Fibroblast of skin of right quadriceps (primary cell): ENCODE results near the gene LSM3.
"Not testable (repeated sequence)": the region's sequence is repeated elsewhere in the genome, so short reads cannot be mapped to it uniquely, and the experiment has no call there.

Experiments
- DNase-seq: peaks from one replicate; pipeline ENCODE4 v3.0.0-alpha.2; 2013

Gene LSM3

DNA sequence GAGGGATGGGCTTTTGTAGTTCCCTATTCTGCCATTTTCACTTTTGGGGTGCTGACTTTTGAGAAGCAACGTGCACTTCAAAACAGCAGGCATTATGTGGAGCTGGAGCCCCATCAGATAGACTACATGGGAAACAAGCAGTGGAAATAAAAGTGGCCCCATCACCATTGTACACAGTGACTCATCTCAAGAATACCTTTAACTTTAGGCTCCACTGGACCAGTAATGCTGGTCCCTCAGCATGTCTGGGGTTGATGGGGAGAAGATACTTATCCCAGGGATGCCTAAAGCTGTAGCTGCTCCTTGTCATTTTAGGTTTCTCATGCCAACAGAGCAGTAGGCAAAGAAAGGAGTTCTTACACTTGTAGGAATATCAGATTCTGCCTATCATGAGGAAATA is 45.0 kb downstream of the LSM3 start:
- no peak for DNase-seq

DNA sequence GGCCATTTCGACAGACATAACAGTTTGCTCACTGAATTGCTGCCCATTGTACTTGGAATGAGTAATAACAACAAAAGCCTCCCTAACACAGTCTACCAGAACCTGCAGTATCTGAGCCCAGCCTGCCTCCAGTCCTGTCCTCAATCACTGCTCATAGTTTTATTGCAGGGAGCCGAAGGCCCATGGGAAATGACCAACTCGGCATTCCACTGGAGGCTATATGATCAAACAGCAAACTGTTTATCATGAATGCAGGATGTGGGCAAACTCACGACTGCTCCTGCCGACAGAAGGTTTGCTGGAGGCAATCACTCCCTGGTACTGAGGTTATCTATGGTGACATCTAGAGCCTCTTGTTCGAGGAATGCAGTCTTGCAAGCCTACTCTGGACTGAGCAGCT is 46.3 kb downstream of the LSM3 start:
- DNase-seq = peak; percentile 77

DNA sequence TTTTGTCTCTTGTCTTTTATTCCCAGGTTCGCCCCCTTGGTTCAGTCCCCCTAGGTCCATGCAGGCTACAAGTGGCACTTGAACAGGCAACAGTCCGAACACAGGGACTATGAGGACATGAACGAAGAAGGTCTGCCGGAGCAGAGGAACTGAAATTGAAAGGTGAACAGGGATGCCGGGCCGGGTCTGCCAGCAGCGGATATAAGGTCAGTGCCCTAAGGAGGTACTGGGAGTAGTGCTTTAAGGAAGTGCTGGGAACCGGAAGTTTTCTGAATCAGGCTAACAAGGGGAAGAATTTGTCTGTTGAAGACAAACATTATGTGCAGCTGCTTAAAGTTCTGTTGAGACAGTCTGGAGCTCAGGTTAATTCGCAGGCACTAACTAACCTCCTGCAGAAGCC is 46.8 kb downstream of the LSM3 start:
- no peak for DNase-seq

DNA sequence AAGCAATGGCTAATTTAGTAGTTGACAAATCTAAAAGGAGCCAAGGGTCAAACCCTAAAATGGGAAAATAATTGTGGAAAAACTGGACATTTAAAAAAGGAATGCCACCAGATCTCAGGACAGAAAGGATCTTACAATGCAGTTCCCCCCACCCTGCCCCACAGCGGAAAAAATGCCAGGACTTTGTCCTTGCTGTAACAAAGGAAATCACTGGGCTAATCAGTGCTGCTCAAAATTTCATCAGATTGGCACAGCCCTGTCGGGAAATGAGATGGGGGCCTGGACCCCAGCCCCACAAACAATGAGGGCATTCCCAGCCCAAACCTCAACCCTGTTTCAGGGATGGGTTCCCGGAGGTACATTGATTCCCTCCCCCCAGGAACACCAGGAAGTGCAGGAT is 47.7 kb downstream of the LSM3 start:
- DNase-seq = not testable (repeated sequence)

DNA sequence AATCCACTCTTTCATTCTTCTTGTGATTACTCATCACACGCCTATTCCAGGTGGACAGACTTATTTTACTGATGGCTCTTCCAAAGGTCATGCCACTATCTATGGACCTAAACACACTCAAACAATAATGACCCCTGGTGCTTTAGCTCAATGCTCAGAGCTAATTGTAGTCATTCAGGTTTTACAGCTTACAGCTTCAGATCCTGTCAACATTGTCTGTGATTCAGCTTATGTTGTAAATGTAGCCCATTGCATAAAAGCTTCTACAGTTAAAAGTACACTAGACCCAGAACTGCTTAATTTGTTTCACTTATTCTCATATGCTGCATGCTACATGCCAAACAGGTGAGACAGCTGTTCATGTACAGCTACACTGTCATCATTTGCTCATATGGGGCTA is 49.2 kb downstream of the LSM3 start:
- DNase-seq = no peak

DNA sequence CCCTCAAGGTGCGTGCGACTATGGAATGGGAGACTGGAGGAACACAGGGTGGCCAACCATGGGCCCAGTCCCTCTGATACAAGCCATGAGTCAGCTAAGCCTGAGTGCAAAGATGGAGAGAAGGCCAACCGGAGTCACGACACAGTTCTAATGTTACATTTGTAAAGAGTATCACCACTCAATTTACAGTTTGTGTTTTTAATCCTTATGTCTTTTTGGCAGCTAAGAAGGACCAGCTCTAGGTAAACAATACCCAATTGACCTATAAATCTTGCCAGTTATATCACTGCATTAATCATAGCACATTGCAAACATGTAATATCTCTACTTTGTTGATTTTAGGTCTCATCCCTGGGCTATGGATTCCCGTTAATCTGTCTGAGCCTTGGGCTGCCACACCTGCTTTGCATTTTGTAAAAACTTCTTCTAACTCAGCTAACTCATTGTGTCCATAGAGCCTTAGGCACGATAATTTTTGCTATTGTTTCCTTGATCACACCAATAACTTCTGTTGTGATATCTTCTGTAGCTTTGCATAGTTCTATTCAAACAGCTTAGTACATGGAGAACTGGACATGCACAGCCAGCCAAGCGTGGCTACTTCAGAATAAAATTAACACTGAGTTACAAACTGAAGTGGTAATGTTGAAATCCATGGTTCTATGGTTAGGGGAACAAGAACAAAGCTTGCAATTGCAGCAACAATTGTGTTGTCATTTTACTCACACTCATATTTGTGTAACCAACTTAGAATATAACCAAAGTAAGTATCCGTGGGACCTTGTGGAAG is 50.3 kb downstream of the LSM3 start:
- peak; percentile 21 for DNase-seq

DNA sequence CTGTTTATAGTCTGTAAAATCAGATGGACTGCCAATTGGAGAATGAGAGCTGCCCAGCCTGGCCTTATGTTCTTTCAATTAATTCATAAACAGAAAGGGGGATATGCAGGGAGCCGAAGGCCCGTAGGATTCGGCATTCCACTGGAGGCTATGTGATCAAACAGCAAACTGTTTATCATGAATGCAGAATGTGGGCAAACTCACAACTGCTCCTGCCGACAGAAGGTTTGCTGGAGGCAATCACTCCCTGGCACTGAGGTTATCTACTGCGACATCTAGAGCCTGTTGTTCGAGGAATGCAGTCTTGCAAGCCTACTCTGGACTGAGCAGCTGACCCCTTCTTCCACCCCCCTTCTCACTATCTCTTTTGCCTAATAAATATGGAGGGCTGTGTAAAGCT is 51.1 kb downstream of the LSM3 start:
- not testable (repeated sequence) for DNase-seq

DNA sequence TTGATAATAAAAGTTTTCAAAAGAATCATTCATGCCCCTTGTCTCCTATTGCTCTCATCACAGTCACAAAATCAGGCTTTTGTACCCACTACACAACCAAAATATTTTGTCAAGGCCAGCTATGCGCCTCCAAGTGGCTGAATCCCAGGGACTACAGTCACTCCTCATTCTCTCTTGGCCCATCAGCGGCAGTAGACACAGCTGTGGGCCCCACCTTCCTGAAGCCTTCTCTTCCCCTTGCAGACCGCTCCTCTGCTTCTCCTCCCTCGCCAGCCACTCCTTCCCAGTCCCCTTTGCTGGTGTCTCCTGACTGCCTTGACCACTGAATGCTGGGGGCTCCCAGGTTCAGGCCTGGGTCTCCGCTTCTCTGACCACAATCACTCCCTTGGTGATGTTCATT is 52.1 kb downstream of the LSM3 start:
- DNase-seq = no peak

DNA sequence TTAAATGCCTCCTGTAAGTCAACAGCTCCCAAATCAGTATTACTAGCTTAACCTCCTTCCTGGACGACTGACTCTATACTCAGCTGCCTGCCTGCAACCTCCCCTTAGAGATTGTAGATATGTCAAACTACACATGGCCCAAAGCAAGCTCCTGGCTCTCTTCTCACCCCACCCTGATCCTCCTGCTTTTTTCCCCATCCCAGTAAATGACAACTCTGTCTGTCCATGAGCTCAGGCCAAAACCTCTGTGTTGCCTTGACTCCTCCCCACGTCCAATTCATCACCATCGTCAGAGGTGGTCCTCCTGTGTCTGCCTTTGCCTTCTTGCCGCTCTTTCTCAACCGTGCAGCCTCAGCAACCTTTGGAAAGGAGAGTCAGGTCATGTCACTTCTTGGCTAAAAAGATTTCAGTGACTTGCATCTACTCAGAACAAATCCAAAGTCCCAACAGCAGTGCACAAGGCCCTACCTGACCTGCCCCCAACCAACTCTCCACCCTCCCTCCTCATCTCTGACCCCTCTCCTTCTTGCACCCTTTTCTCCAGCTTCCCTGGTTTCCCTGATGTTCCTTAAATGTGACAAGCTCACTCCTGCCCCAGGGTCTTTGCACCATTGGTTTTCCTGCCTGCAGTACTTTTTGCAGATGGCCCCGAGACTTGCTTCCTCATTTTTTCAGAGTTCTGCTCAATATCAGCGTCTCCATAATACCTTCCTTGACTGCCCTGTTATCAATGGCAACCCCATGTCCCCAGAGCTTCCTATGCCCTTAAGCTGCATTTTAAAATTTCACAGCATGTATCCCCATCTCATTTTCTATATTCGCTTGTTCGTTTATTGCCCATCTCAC is 52.8 kb downstream of the LSM3 start:
- no peak for DNase-seq

DNA sequence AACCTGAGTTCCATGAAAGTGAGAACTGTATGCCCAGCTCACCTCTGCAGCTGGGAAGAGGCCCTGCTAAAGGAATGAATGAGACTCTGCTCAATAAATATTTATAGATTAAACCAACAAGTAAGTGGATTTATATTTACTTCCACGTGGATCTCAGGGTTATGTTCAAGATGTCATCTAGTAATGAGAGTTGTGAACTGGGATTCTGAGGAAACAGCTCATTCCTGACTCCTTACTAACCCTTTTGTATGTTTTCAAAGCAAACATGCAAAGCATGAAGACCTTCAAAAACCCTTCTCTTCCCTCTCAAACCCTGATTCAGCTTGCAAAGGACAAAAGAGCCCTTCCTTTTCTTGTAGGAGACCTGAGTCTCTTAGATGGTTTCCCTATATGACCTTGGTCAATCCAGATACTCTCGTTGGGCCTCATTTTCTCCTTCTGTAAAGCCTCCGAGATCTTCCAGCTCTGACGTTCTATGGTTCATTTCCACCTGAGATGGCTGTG is 53.4 kb downstream of the LSM3 start:
- peak; percentile 46 for DNase-seq

DNA sequence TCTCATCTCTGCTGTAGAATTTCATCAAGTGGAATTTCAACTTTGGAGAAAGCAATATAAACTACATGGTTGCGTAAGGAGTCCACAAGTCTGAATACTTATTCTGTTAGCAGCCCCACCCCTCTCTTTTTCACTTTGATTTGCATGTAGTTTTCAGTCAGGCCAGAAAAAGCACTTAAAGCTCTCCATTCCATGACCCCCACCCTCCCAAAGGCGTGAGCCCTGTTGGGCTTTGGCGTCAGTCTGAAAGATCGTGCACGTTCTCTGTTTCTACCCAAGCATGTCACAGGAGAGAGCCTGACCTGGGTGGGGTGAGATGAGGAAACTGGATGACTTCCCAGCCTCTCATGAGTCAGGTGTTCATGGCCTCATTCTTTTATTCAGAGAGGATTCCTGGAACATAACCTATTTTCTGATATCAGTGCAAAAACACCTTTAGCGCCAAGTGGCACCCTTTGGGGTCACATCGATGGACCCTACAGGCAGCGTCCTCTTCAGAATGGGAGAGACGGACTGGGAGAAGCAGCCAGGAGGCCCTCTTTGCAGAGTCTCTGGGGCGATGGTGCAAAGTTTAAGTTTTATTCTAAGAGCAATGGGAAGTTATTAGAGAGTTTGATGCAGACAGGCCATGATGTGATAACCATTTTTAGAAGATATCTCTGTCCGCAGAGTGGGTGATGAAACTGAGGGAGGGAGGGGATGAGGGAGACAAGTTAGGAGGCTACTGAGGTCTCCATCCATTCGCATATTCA is 55.8 kb downstream of the LSM3 start:
- peak; percentile 38 for DNase-seq

DNA sequence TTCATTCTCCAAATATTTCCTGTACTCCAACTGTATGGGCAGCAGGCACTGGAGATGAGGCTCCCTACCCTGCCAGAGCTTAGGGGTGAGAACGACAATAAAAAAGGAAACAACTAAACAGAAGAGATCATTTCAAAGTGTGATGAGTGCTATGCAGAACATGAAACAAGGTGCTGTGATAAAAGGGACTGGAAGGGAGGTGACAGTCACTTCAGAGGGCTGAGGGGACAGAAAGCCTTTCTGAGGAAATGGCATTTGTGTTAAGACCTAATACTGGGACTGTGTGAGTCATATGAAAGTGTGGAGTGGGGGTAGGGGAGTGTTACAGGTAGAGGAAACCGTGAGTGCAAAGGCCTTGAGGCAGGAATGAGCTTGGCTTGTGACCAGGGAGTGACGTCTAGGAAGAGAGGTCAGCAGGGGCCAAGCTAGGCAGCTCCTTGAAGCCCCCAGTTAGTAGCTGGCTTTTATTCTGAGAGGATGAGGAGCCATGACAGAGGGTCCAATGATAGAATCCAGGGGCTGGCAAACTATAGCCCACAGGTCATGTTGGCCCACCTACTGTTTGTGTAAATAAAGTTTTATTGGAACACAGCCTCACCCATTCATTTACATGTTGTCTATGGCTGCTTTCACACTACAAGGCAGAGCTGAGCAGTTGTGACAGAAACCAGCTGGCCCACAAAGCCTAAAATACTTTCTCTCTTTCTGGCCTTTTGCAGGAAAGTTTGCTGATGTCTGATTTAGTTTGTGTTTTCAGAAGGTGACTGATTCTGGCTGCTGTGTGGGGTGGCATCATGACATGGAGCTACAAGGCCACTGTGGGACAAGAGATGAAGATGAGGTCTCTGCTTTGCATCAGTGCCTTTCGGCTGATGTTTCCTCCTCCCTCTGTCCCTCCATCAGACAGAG is 56.6 kb downstream of the LSM3 start:
- DNase-seq = no peak

DNA sequence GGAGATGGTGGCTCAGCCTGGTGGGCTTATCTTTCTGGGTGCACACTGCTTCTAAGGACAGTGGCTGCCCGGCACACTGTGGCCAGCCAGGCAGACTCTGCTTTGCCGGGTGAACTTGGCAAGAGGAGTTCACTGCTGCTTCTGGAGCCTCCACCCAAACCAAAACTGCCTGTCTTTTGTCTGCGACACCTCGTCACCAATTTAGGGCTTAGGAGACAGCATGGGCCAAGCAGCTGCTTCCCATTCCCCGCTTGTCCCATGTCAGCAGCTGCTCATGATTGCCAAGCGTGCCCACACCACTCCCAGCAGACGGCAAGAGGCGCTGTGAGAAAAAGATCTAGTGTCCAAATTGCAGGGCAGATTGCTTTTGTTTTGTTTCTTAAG is 57.3 kb downstream of the LSM3 start:
- no peak for DNase-seq

DNA sequence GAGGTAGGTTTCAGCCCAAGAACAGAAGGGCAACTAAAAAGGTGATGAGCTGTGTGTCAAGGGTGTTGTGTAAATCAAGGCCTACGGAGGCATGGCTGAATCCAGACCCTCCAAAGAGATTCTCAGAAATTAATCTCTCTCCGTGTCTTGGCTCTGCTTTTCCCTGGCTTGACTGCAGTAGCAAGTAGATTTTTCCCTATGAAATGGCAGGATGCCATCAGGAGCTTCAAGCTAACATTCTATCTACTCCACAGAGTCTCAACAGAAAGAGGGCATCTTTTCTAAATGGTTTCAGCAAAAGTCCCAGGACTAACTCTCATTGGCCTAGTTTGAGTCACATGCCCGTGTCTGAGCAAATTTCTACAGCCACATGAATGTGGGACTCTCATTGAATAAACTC is 58.3 kb downstream of the LSM3 start:
- no peak for DNase-seq

DNA sequence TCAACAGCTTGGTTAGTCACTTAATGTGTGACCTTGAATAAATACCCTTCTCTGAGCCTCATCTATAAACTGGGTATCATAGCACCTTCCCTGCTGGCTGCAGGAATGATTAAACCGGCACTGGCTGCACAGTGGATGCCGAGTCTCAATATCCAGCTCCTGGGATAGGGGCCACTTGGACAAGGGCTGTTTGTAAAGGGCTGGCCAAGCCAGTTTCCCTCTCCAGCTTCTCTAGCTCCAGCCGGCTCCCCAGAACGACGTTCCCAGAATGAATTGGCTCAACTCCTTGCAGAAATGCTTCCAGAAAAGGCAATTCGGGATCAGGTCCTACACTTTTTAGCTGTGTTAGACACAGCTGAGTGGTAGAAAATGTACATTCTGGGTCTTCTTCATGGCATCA is 58.8 kb downstream of the LSM3 start:
- DNase-seq = no peak

DNA sequence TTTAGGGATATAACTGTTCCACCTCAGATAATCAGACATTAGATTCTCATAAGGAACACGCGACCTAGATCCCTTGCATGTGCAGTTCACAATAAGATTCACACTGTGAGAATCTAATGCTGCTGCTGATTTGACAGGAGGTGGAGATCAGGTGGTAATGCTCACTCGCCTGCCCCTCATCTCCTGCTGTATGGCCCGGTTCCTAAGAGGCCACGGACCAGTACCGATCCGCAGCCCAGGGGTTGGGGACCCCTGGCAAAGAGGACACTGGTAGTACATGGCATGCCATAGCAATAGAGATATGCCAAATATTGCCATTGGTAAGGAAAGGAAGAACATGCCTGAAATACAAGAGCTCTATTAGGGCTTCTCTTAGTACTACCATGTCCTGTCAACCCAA is 59.7 kb downstream of the LSM3 start:
- no peak for DNase-seq

DNA sequence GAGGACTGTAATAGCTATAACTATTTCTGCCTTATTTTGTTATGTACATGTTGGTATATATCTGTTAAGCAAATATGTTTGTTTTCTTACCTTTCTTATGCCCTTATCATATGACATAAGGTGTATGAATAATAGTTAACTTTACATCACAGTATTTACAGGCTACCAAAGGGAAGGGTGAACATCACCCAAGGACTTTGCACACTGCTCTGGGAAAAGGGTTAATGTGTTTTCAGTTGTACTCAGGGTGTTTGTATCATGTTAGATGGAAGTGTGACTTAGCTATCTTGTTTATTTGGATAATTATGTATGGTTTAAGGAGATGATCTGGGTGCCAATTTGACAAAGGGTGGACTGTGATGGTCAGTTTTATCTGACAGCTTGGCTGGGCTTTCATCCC is 60.3 kb downstream of the LSM3 start:
- no peak for DNase-seq

DNA sequence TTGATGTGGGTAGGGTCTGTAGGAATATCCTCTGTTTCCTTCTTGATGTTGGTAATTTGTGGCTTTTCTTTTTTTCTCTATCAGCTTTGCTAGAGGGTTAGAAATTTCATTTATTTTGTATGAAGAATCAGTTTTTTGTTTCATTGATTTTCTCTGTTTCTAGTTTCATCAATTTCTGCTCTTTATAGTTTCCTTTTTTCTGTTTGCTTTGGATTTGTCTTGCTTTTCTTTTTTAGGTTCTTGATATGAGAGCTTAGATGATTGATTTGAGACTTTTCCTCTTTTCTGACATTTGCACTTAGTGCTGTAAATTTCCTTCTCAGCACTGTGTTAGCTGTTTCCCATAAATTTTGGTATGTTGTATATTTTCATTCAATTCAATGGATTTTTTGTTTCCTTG is 61.3 kb downstream of the LSM3 start:
- no peak for DNase-seq

DNA sequence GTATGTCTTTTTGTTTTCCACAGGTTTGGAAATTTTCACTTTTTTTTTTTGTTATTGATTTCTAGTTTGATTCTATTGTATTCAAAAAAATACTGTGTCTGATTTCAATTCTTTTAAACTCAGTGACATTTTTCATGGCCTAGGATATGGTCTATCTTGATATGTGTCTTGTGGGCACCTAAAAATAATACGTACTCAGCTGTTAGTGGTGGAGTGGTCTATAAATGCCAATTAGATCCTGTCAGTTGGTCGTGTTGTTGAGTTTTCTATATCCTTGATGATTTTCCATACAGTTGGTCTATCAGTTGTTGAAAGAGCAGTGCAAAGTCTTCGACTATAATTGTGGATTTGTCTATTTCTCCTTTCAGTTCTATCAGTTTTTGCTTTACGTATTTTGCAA is 61.7 kb downstream of the LSM3 start:
- DNase-seq = no peak

DNA sequence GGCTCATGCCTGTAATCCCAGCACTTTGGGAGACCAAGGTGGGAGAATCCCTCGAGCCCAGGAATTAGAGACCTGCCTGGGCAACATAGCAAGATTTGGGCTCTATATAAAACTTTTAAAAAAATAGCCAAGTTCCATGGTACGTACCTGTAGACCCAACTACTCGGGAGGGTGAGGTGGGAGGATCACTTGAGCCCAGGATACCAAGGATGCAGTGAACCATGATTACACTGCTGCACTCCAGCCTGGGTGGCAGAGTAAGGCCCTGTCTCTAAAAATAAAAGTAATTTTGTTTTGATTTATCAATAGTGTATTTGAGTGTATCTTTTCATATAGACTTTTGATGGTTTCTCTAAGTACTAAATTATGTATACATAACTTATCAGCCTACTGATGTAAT is 63.1 kb downstream of the LSM3 start:
- no peak for DNase-seq

DNA sequence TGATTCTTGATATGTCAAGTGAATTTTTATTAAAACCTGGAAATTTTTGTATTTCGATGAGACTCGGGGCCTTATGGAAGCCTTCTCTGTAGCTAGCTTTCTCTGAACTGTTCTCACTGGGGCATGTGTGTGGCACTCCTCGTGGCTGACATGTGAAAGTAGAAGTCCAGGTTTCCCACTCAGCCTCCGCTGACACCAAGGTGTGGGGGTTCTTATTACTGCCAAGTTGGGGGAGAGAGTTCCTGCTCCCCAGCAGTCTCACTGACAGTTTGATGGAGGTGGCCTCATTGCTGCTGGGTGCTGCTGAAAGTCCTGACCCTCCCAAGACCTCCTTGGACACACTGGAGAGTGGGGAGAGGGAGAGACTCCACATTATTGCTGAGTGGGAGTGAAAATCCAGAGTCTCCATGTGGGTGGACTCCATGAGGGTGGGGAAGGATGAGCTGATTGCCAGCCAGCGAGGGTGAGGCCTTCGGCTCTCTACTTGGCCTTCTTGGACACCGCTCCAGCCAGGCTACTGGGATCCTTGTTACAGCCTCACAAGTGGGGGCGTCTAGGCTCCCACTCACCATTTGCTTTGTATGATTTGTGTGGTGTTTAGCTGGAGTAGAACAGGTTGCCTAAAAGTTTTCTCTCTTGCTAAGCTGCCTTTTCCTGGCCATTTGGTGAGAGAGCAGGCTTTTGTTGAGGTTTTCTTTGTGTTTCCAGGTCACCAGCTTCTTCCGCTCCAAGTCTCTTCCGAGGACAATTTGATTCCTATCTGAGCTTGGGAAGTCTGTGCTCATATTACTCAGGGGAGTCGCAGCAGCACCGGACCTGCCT is 64.1 kb downstream of the LSM3 start:
- DNase-seq = no peak

DNA sequence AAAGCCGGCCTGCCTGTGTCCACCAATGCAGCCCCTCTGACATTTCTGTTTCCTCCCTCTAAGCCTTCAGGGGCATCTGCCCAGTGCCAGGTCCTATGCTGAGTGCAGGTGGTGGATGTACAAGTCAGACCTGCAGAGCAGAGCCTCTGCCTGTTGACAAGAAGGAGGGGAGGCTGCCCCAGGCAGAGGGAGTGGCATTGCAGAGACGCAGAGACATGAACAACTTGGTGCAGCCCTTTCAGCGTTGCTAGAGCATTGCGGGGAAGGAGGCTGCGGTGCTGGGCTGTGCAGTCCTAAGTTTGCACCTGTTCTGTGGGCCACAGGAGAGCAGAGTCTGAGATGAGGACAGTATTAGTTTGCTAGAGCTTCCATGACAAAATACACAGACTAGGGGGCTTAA is 65.2 kb downstream of the LSM3 start:
- no peak for DNase-seq
